Keratinocyte (primary cell): ENCODE measurements around the gene SDCCAG8. TPM values are rescaled to one million over a fixed set of nuclear protein-coding genes. Genes with fewer than 3 reads are reported as not detected.

ENCODE experiments used
- DNase-seq: peaks from one replicate; pipeline ENCODE4 v3.0.0-alpha.2; 2011; ENCODE audit warnings: low read depth, missing footprints, low spot score
- FAIRE-seq: peaks from 2 replicates; lab custom pipeline; 2011; peaks lifted over from hg19 to GRCh38; lab: Jason Lieb, UNC
- H2AFZ ChIP-seq: 2 replicates; pipeline ENCODE4 v1.6.0; 2012; ENCODE audit warnings: low read length, control low read depth, inconsistent platforms; ENCODE audit not compliant: control insufficient read depth
- H3K27ac ChIP-seq: 2 replicates; pipeline ENCODE4 v1.5.1; 2011; ENCODE audit warnings: low read length; ENCODE audit not compliant: control insufficient read depth, insufficient read depth
- H3K27me3 ChIP-seq: 3 replicates; pipeline ENCODE4 v1.6.0; 2011; ENCODE audit warnings: low read length; ENCODE audit not compliant: control insufficient read depth, insufficient read depth; ENCODE audit errors: extremely low read depth
- H3K36me3 ChIP-seq, 2 experiments: 2 replicates in 1 of 2; 3 replicates in 1 of 2; pipeline ENCODE4 v1.5.1; 2011; ENCODE audit warnings: low read length in 2 of 2, mild to moderate bottlenecking in 1 of 2; ENCODE audit not compliant: control insufficient read depth in 2 of 2, insufficient read depth in 2 of 2; ENCODE audit errors: extremely low read depth in 1 of 2
- H3K4me1 ChIP-seq: 3 replicates; pipeline ENCODE4 v1.5.1; 2011; ENCODE audit warnings: low read length; ENCODE audit not compliant: control insufficient read depth, insufficient read depth; ENCODE audit errors: extremely low read depth
- H3K4me2 ChIP-seq: 3 replicates; pipeline ENCODE4 v1.6.0; 2011; ENCODE audit warnings: low read depth, low read length; ENCODE audit not compliant: control insufficient read depth, insufficient read depth; ENCODE audit errors: extremely low read depth
- H3K4me3 ChIP-seq, 3 experiments: fragments of 200-600 bp in 1 of 3; sonication (generic) in 1 of 3; 2 replicates in 2 of 3; 3 replicates in 1 of 3; pipeline ENCODE4 v1.5.1; 2011 to 2016; ENCODE audit warnings: low read length in 3 of 3, mild to moderate bottlenecking in 3 of 3, control low read depth in 2 of 3, inconsistent platforms in 1 of 3, low read depth in 1 of 3, mixed read lengths in 1 of 3, mixed run types in 1 of 3, moderate library complexity in 1 of 3; ENCODE audit not compliant: control insufficient read depth in 2 of 3, insufficient read depth in 2 of 3; ENCODE audit errors: extremely low read depth in 1 of 3
- H3K79me2 ChIP-seq: 2 replicates; pipeline ENCODE4 v1.6.0; 2012; ENCODE audit warnings: low read length; ENCODE audit not compliant: control insufficient read depth, insufficient read depth
- H3K9ac ChIP-seq: 3 replicates; pipeline ENCODE4 v1.6.0; 2011; ENCODE audit warnings: low read length; ENCODE audit not compliant: control insufficient read depth, insufficient read depth; ENCODE audit errors: extremely low read depth
- H3K9me1 ChIP-seq: 3 replicates; pipeline ENCODE4 v1.6.0; 2011; ENCODE audit warnings: low read length; ENCODE audit not compliant: control insufficient read depth, insufficient read depth; ENCODE audit errors: extremely low read depth
- H3K9me3 ChIP-seq: 2 replicates; pipeline ENCODE4 v1.5.1; 2012; ENCODE audit warnings: low read depth, low read length; ENCODE audit not compliant: control insufficient read depth
- H4K20me1 ChIP-seq: 3 replicates; pipeline ENCODE4 v1.6.0; 2011; ENCODE audit warnings: low read length; ENCODE audit not compliant: control insufficient read depth, insufficient read depth; ENCODE audit errors: extremely low read depth
- EZH2 ChIP-seq: IDR thresholded peaks from one replicate; pipeline ENCODE4 v1.6.1; 2012; ENCODE audit warnings: inconsistent platforms, mild to moderate bottlenecking, low read length, moderate library complexity
- dilution Hi-C: fragments of 300-500 bp; cut with MboI; formaldehyde crosslinking; loops from one replicate; pipeline ENCODE4 v1.7.0; 2020; ENCODE audit warnings: low sequenced_read_pairs; ENCODE audit not compliant: extremely low pct_ligation_motif_present
- polyA plus RNA-seq, 5 experiments: library from polyadenylated mRNA; depleted of rRNA in 3 of 5; stranded (reverse) in 3 of 5; stranded (forward) in 1 of 5; unstranded in 1 of 5; fragments of >200 nt; gene quantifications; 1 replicate in 1 of 5; 2 replicates in 3 of 5; 3 replicates in 1 of 5; pipeline versions ENCODE4 v1.2.1 to v1.2.3, GENCODE V29; 2011 to 2012; ENCODE audit warnings: missing spikeins in 2 of 5, low read depth in 1 of 5, low replicate concordance in 1 of 5
- TF ChIP-seq, protein P1 (sequence below), 3 experiments: IDR thresholded peaks in 1 of 3; conservative IDR thresholded peaks in 1 of 3; optimal IDR thresholded peaks in 1 of 3; 2 replicates in 2 of 3; 3 replicates in 1 of 3; pipeline versions ENCODE3 to v1.5.1; 2011; ENCODE audit warnings: low read length in 3 of 3, mild to moderate bottlenecking in 3 of 3, moderate library complexity in 2 of 3, control low read depth in 1 of 3, inconsistent platforms in 1 of 3; ENCODE audit not compliant: insufficient read depth in 2 of 3; ENCODE audit errors: extremely low read depth in 1 of 3

Gene SDCCAG8
- polyA plus RNA-seq, 1 donor (not counting 4 experiments of a cell fraction or from before 2014, with no cell fraction given): 61.6 TPM

DNA sequence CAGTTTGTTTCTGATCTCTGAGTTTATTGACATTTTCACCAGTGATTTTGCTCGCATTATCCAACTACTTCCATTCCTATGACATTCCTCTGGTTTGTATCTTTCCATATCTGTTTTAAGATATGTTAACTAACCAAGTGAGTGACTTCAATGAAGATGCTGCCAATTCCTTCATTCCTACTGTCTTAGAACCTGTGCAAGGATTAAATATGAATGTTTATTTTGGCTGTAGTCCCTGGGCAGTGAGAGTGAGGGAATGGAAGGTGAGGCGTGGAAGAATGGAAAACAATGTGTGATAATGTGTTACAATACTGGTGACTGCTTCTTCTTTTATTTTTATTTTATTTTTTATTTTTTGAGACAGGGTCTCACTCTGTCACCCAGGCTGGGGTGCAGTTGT lies 183.0 kb downstream of the SDCCAG8 start:
- Histone ChIP-seq H3K27me3 (no peaks in the 10 kb centered on the region), H3K27ac (no peak overlapping the region), H3K4me3 (no peak overlapping the region), H3K4me1 (no peaks in the 10 kb centered on the region), H3K4me2 (no peak overlapping the region), H3K9me3 (no peaks in the 10 kb centered on the region), H4K20me1 (no peaks in the 10 kb centered on the region), H3K9me1 (no peaks in the 10 kb centered on the region), H2AFZ (no peak overlapping the region), H3K9ac (no peak overlapping the region), H3K79me2 (no peaks in the 10 kb centered on the region), H3K36me3 (peaks cover 0 to 1% of the 10 kb centered on the region in 2 experiments)
- dilution Hi-C loops: no loop called here
- DNase-seq (no peak), FAIRE-seq (peak; percentile 55)
- TF ChIP-seq EZH2: no peak
- TF ChIP-seq, protein P1, sequence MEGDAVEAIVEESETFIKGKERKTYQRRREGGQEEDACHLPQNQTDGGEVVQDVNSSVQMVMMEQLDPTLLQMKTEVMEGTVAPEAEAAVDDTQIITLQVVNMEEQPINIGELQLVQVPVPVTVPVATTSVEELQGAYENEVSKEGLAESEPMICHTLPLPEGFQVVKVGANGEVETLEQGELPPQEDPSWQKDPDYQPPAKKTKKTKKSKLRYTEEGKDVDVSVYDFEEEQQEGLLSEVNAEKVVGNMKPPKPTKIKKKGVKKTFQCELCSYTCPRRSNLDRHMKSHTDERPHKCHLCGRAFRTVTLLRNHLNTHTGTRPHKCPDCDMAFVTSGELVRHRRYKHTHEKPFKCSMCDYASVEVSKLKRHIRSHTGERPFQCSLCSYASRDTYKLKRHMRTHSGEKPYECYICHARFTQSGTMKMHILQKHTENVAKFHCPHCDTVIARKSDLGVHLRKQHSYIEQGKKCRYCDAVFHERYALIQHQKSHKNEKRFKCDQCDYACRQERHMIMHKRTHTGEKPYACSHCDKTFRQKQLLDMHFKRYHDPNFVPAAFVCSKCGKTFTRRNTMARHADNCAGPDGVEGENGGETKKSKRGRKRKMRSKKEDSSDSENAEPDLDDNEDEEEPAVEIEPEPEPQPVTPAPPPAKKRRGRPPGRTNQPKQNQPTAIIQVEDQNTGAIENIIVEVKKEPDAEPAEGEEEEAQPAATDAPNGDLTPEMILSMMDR (optimal IDR thresholded peaks at IDR 0.05 in 1 of 3, IDR thresholded peaks at IDR 0.05 in 1 of 3, conservative IDR thresholded peaks at IDR 0.05 in 1 of 3; ENCODE audit: extremely low read depth in 1 of 3, insufficient read depth in 2 of 3, low read length in 3 of 3): no peak

DNA sequence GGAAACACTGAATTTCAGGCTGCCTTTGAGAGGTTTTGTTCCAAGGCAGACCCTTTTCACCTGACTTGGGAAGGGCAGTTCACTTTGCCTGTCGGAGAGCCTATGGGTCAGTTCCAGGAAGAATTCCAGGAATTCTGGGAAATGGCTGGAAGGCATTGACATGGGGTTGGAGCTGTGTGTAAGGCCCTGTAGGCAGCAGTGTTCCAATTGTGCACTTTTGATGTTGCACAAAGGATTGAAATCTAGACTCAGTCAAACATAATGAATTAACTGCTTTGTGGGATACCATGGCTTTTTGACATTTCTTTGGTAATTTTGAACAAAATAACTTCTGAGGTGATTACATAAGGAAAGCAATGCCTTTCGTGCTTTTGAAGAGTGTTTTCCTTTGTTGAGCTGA lies 184.6 kb downstream of the SDCCAG8 start:
- dilution Hi-C loops: no loop called here
- no peak overlapping the region for H3K27ac ChIP-seq
- no peak overlapping the region for H3K9ac ChIP-seq
- no peak overlapping the region for H3K4me3 ChIP-seq
- no peak overlapping the region for H2AFZ ChIP-seq
- no peaks in the 10 kb centered on the region for H3K9me1 ChIP-seq
- DNase-seq (no peak), FAIRE-seq (no peak)
- no peaks in the 10 kb centered on the region for H3K4me1 ChIP-seq
- H3K4me2 ChIP-seq: no peak overlapping the region
- no peak for TF ChIP-seq EZH2
- TF ChIP-seq, protein P1 (optimal IDR thresholded peaks at IDR 0.05 in 1 of 3, IDR thresholded peaks at IDR 0.05 in 1 of 3, conservative IDR thresholded peaks at IDR 0.05 in 1 of 3; ENCODE audit: extremely low read depth in 1 of 3, insufficient read depth in 2 of 3, low read length in 3 of 3): no peak
- no peaks in the 10 kb centered on the region for H3K9me3 ChIP-seq
- no peaks in the 10 kb centered on the region for H3K27me3 ChIP-seq
- no peaks in the 10 kb centered on the region for H3K79me2 ChIP-seq
- H4K20me1 ChIP-seq: no peaks in the 10 kb centered on the region
- peaks cover 0 to 1% of the 10 kb centered on the region in 2 experiments for H3K36me3 ChIP-seq
